ENCODE data around the gene CRISPLD2. TPM values are rescaled to one million over a fixed set of nuclear protein-coding genes. Genes with fewer than 3 reads are reported as not detected.

CRISPLD2 gene
- total and polyA plus RNA-seq, 10 of the 15 experiments (the other 5 are each of a cell fraction or from before 2014, with no cell fraction given): 0.03 to 0.30 (median 0.08) TPM; not detected in 5

DNA sequence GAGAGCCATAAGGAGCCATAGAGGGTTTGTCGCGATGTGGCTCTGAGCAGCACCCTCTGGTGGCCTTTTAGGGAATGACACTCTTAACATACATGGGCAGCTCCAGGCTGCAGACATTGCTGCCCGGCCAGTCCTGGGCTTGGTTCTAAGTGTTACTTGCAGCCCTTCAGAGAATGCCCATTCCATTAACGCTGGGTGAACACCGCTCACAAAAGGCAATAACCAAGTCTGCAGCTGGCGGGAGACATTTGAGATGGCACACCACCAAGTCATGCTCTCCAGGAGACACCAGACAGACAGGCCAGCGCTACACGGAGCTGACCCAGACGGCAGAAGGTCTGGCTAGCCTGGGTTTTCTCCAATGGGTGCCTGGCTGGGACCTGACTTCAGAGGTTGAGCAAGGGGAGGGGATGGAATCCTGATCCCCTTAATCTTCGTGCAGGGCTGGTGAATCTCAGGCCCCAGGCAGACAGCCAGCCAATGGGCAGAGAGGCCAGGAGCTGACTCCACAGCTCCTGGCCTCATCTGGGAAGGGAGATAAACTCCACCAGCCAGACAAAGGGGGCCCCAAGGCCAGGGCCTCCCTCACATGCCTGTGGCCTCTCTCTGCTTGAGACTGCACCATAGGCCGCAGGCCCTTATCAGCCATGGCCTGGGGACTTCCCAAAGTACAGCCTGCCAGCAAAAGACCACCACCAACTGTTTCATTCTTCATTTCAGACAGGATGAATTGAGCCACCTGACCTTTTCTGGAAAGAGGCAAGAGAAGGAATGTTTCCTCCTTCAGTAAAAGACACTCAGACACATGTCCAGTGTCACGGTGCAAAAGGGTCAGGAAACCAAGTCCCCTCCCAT lies 132.8 kb downstream of the CRISPLD2 start (continued):
- TF ChIP-seq, protein P1, sequence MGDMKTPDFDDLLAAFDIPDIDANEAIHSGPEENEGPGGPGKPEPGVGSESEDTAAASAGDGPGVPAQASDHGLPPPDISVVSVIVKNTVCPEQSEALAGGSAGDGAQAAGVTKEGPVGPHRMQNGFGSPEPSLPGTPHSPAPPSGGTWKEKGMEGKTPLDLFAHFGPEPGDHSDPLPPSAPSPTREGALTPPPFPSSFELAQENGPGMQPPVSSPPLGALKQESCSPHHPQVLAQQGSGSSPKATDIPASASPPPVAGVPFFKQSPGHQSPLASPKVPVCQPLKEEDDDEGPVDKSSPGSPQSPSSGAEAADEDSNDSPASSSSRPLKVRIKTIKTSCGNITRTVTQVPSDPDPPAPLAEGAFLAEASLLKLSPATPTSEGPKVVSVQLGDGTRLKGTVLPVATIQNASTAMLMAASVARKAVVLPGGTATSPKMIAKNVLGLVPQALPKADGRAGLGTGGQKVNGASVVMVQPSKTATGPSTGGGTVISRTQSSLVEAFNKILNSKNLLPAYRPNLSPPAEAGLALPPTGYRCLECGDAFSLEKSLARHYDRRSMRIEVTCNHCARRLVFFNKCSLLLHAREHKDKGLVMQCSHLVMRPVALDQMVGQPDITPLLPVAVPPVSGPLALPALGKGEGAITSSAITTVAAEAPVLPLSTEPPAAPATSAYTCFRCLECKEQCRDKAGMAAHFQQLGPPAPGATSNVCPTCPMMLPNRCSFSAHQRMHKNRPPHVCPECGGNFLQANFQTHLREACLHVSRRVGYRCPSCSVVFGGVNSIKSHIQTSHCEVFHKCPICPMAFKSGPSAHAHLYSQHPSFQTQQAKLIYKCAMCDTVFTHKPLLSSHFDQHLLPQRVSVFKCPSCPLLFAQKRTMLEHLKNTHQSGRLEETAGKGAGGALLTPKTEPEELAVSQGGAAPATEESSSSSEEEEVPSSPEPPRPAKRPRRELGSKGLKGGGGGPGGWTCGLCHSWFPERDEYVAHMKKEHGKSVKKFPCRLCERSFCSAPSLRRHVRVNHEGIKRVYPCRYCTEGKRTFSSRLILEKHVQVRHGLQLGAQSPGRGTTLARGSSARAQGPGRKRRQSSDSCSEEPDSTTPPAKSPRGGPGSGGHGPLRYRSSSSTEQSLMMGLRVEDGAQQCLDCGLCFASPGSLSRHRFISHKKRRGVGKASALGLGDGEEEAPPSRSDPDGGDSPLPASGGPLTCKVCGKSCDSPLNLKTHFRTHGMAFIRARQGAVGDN (IDR thresholded peaks at IDR 0.05): 0 out of 2 replicates have a peak, but pooled peaks have one; percentile 22
- TF ChIP-seq TCF12 (IDR thresholded peaks at IDR 0.05; ENCODE audit: low read depth, low read length): no peak
- no peak for TF ChIP-seq HDAC2 (IDR thresholded peaks at IDR 0.05)
- TF ChIP-seq SIX5 (IDR thresholded peaks at IDR 0.05; ENCODE audit: low read depth, low read length, severe bottlenecking): no peak
- TF ChIP-seq, protein P2, sequence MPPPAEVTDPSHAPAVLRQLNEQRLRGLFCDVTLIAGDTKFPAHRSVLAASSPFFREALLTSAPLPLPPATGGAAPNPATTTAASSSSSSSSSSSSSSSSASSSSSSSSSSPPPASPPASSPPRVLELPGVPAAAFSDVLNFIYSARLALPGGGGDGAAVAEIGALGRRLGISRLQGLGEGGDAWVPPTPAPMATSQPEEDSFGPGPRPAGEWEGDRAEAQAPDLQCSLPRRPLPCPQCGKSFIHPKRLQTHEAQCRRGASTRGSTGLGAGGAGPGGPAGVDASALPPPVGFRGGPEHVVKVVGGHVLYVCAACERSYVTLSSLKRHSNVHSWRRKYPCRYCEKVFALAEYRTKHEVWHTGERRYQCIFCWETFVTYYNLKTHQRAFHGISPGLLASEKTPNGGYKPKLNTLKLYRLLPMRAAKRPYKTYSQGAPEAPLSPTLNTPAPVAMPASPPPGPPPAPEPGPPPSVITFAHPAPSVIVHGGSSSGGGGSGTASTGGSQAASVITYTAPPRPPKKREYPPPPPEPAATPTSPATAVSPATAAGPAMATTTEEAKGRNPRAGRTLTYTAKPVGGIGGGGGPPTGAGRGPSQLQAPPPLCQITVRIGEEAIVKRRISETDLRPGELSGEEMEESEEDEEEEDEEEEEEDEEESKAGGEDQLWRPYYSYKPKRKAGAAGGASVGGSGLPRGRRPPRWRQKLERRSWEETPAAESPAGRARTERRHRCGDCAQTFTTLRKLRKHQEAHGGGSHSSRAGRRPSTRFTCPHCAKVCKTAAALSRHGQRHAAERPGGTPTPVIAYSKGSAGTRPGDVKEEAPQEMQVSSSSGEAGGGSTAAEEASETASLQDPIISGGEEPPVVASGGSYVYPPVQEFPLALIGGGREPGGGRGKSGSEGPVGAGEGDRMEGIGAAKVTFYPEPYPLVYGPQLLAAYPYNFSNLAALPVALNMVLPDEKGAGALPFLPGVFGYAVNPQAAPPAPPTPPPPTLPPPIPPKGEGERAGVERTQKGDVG (CRISPR knock-in tag; IDR thresholded peaks at IDR 0.05): no peak
- TF ChIP-seq RAD21 (IDR thresholded peaks at IDR 0.05; ENCODE audit: insufficient read depth, low read depth, low read length): peak; percentile 58
- peak; percentile 84 for TF ChIP-seq YY1 (IDR thresholded peaks at IDR 0.05; ENCODE audit: low read depth, low read length)
- TF ChIP-seq CREM (IDR thresholded peaks at IDR 0.05; ENCODE audit: low read depth): no peak
- TF ChIP-seq SMARCA5 (IDR thresholded peaks at IDR 0.05): no peak; the same call in 1 of the 2 replicates
- no peak for TF ChIP-seq RAD51 (IDR thresholded peaks at IDR 0.05)
- TF ChIP-seq BCL11A (IDR thresholded peaks at IDR 0.05; ENCODE audit: low read depth, low read length): no peak
- no peak for TF ChIP-seq CBX5 (IDR thresholded peaks at IDR 0.05; ENCODE audit: low read depth)
- TF ChIP-seq, protein P3, sequence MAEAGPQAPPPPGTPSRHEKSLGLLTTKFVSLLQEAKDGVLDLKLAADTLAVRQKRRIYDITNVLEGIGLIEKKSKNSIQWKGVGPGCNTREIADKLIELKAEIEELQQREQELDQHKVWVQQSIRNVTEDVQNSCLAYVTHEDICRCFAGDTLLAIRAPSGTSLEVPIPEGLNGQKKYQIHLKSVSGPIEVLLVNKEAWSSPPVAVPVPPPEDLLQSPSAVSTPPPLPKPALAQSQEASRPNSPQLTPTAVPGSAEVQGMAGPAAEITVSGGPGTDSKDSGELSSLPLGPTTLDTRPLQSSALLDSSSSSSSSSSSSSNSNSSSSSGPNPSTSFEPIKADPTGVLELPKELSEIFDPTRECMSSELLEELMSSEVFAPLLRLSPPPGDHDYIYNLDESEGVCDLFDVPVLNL (IDR thresholded peaks at IDR 0.05; ENCODE audit: low read depth, low read length): peak; percentile 36; the same call in 1 of the 2 replicates
- TF ChIP-seq NFXL1 (IDR thresholded peaks at IDR 0.05; ENCODE audit: borderline replicate concordance): no peak
- no peak for TF ChIP-seq IKZF1 (conservative IDR thresholded peaks at IDR 0.05)
- TF ChIP-seq SIN3A (IDR thresholded peaks at IDR 0.05; ENCODE audit: low read depth, low read length): no peak
- TF ChIP-seq, protein P4, sequence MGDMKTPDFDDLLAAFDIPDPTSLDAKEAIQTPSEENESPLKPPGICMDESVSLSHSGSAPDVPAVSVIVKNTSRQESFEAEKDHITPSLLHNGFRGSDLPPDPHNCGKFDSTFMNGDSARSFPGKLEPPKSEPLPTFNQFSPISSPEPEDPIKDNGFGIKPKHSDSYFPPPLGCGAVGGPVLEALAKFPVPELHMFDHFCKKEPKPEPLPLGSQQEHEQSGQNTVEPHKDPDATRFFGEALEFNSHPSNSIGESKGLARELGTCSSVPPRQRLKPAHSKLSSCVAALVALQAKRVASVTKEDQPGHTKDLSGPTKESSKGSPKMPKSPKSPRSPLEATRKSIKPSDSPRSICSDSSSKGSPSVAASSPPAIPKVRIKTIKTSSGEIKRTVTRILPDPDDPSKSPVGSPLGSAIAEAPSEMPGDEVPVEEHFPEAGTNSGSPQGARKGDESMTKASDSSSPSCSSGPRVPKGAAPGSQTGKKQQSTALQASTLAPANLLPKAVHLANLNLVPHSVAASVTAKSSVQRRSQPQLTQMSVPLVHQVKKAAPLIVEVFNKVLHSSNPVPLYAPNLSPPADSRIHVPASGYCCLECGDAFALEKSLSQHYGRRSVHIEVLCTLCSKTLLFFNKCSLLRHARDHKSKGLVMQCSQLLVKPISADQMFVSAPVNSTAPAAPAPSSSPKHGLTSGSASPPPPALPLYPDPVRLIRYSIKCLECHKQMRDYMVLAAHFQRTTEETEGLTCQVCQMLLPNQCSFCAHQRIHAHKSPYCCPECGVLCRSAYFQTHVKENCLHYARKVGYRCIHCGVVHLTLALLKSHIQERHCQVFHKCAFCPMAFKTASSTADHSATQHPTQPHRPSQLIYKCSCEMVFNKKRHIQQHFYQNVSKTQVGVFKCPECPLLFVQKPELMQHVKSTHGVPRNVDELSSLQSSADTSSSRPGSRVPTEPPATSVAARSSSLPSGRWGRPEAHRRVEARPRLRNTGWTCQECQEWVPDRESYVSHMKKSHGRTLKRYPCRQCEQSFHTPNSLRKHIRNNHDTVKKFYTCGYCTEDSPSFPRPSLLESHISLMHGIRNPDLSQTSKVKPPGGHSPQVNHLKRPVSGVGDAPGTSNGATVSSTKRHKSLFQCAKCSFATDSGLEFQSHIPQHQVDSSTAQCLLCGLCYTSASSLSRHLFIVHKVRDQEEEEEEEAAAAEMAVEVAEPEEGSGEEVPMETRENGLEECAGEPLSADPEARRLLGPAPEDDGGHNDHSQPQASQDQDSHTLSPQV (IDR thresholded peaks at IDR 0.05): no peak
- no peak for TF ChIP-seq ZNF24 (IDR thresholded peaks at IDR 0.05)

Measured in GM12878 (cell line).